ENCODE data around the gene CWC27. TPM values are rescaled to one million over a fixed set of nuclear protein-coding genes. Genes with fewer than 3 reads are reported as not detected.

CWC27 gene, protein sequence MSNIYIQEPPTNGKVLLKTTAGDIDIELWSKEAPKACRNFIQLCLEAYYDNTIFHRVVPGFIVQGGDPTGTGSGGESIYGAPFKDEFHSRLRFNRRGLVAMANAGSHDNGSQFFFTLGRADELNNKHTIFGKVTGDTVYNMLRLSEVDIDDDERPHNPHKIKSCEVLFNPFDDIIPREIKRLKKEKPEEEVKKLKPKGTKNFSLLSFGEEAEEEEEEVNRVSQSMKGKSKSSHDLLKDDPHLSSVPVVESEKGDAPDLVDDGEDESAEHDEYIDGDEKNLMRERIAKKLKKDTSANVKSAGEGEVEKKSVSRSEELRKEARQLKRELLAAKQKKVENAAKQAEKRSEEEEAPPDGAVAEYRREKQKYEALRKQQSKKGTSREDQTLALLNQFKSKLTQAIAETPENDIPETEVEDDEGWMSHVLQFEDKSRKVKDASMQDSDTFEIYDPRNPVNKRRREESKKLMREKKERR
- total RNA-seq = 10 to 100 TPM; 18.1 to 18.8 TPM

GRCh38 chr5:64768358-64769312 is at the start of gene CWC27, which contains the start of gene SREK1IP1:
Gene CWC27 (plus strand): TSS chr5:64768930. CDS start chr5:64769147, 217 bp downstream.
Gene SREK1IP1 (minus strand): TSS chr5:64768691. CDS start chr5:64768517, 174 bp downstream.

Other genes with a start within 250 kb of the CWC27 start
- not detected for gene SHISAL2B, start 78.4 kb upstream of the CWC27 start, total RNA-seq
- gene SREK1IP1, start 239 bp upstream of the CWC27 start, total RNA-seq = 10 to 100 TPM; 25.4 to 25.9 TPM

Data from activated naive CD4-positive, alpha-beta T cell treated with anti-CD3 and anti-CD28 coated beads, Interleukin-2, amount 10 ng/mL, durations not matched to agents 5 hours and 36 hours (primary cell).